ENCODE results near the gene SAMD11. TPM values are rescaled to one million over a fixed set of nuclear protein-coding genes. Genes with fewer than 3 reads are reported as not detected.

Gene SAMD11
- total and polyA plus RNA-seq, 2 donors (not counting 1 experiment from before 2014, with no cell fraction given) = not detected

DNA sequence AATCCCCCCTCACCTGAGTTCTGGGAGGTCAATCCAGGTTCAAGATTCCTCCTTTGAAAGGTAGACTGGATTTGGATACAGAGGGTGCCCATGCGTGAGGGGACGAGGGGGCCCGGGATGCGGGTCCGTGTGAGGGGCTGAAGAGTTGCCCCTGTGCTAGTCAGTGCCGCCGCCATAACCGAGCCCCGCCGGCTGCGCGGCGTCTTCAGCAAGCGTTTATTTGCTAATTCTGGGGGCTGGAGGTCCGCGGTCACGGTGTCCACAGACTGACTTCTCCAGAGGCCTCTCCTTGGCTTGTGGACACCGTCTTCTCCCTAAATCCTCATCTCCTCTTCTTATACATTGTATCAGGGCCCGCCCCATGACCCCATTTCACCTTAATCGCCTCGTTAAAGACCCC lies 20.9 kb upstream of the SAMD11 start:
- Histone ChIP-seq H3K79me2 (ENCODE audit: control insufficient read depth, insufficient read depth, low read length) (no peaks in the 10 kb centered on the region), H2AFZ (ENCODE audit: insufficient read depth, low read depth, low read length, poor library complexity, severe bottlenecking) (no peak overlapping the region), H3K27me3 (replicated peaks in 1 of 4; ENCODE audit: control extremely low read depth in 1 of 4, control insufficient read depth in 3 of 4, insufficient read depth in 4 of 4, low read length in 3 of 4) (peaks cover 0 to 58% (median 20%) of the 10 kb centered on the region in 4 experiments), H3K4me1 (ENCODE audit: control insufficient read depth in 2 of 2, insufficient read depth in 2 of 2, low read length in 2 of 2) (peaks cover 22 to 30% of the 10 kb centered on the region in 2 donors), H3K4me2 (replicated peaks; ENCODE audit: low read depth, low read length, poor library complexity, severe bottlenecking) (no peak overlapping the region), H3K36me3 (replicated peaks in 1 of 2; ENCODE audit: control extremely low read depth in 1 of 2, control insufficient read depth in 1 of 2, extremely low read depth in 1 of 2, insufficient read depth in 2 of 2, low read length in 1 of 2) (no peaks in the 10 kb centered on the region), H3K9me3 (ENCODE audit: control extremely low read depth in 1 of 3, control insufficient read depth in 2 of 3, insufficient read depth in 1 of 3, low read length in 2 of 3) (peaks cover 0 to 21% (median 0%) of the 10 kb centered on the region in 3 donors), H4K20me1 (ENCODE audit: control insufficient read depth, insufficient read depth, low read length, poor library complexity, severe bottlenecking) (no peaks in the 10 kb centered on the region), H3K9ac (ENCODE audit: low read length) (no peak overlapping the region), H3K27ac (ENCODE audit: low read length in 2 of 2) (no peak overlapping the region), H3K4me3 (ENCODE audit: control extremely low read depth in 1 of 5, extremely low read depth in 1 of 5, insufficient read depth in 1 of 5, low read depth in 2 of 5, low read length in 4 of 5) (no peak overlapping the region)
- TF ChIP-seq, protein P1, sequence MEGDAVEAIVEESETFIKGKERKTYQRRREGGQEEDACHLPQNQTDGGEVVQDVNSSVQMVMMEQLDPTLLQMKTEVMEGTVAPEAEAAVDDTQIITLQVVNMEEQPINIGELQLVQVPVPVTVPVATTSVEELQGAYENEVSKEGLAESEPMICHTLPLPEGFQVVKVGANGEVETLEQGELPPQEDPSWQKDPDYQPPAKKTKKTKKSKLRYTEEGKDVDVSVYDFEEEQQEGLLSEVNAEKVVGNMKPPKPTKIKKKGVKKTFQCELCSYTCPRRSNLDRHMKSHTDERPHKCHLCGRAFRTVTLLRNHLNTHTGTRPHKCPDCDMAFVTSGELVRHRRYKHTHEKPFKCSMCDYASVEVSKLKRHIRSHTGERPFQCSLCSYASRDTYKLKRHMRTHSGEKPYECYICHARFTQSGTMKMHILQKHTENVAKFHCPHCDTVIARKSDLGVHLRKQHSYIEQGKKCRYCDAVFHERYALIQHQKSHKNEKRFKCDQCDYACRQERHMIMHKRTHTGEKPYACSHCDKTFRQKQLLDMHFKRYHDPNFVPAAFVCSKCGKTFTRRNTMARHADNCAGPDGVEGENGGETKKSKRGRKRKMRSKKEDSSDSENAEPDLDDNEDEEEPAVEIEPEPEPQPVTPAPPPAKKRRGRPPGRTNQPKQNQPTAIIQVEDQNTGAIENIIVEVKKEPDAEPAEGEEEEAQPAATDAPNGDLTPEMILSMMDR (IDR thresholded peaks at IDR 0.05) = no peak
- no peak for TF ChIP-seq EZH2 (IDR thresholded peaks at IDR 0.05; ENCODE audit: borderline replicate concordance, insufficient read depth, low read depth, low read length, poor library complexity, severe bottlenecking)
- WGBS (ENCODE audit: insufficient coverage) = 95% methylated on average over 21 of the region's 21 CpGs
- Mint-ChIP-seq H3K4me1 (peaks cover 29% of the 10 kb centered on the region), H3K4me3 (peak overlapping the region; percentile 57), H3K9me3 (ENCODE audit: insufficient read depth) (no peaks in the 10 kb centered on the region), H3K27ac (no peak overlapping the region), H3K27me3 (peaks cover 52% of the 10 kb centered on the region)
- no peak for ATAC-seq (ENCODE audit: low read depth)
- no peak for DNase-seq
- POLR2A ChIA-PET = no interaction called here
- CTCF ChIA-PET = interaction anchor here (0.7 to 1.2 kb wide), 3 partner anchors 10 to 73 kb away, joined by 3 read pairs; no protein-coding TSS in a partner anchor
- intact Hi-C loops (cut with micrococcal nuclease) = no loop called here

DNA sequence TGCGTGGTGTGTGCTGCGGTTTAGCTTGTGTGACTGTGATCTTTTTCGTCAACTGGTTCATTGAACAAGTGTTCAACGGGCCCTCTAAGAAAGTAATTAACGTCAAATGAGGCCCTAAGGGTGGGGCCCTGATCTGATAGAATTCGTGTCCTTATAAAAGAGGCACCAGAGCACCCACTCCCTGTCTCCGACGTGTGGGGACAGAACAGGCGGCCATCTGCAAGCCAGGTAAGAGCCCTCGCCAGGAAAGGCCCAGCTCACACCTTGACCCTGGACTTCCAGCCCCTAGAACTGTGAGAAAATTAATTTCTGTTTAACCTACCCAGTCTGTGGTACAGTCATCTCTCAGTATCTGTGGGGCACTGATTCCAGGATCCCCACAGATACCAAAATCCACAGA lies 20.4 kb upstream of the SAMD11 start:
- peaks cover 0 to 57% (median 18%) of the 10 kb centered on the region in 4 experiments for H3K27me3 ChIP-seq (replicated peaks in 1 of 4; ENCODE audit: control extremely low read depth in 1 of 4, control insufficient read depth in 3 of 4, insufficient read depth in 4 of 4, low read length in 3 of 4)
- H3K27me3 Mint-ChIP-seq = peaks cover 47% of the 10 kb centered on the region
- no peak for TF ChIP-seq EZH2 (IDR thresholded peaks at IDR 0.05; ENCODE audit: borderline replicate concordance, insufficient read depth, low read depth, low read length, poor library complexity, severe bottlenecking)
- TF ChIP-seq, protein P1 (IDR thresholded peaks at IDR 0.05) = no peak

More for the DNA sequence above, 20.4 kb upstream of the SAMD11 start:
- H3K4me3 Mint-ChIP-seq = peak overlapping the region; percentile 57
- no peak overlapping the region for H3K27ac ChIP-seq (ENCODE audit: low read length in 2 of 2)
- no peak overlapping the region for H3K27ac Mint-ChIP-seq
- H3K36me3 ChIP-seq (replicated peaks in 1 of 2; ENCODE audit: control extremely low read depth in 1 of 2, control insufficient read depth in 1 of 2, extremely low read depth in 1 of 2, insufficient read depth in 2 of 2, low read length in 1 of 2) = no peaks in the 10 kb centered on the region
- no peaks in the 10 kb centered on the region for H3K9me3 Mint-ChIP-seq (ENCODE audit: insufficient read depth)
- ChIA-PET POLR2A (no interaction called here), CTCF (interaction anchor here (1.2 kb wide), 1 partner anchor 11 kb away, joined by 3 read pairs; no protein-coding TSS in a partner anchor)
- H3K79me2 ChIP-seq (ENCODE audit: control insufficient read depth, insufficient read depth, low read length) = no peaks in the 10 kb centered on the region
- H3K4me3 ChIP-seq (ENCODE audit: control extremely low read depth in 1 of 5, extremely low read depth in 1 of 5, insufficient read depth in 1 of 5, low read depth in 2 of 5, low read length in 4 of 5) = no peak overlapping the region
- WGBS (ENCODE audit: insufficient coverage) = 89% methylated on average over 10 of the region's 10 CpGs
- intact Hi-C loops (cut with micrococcal nuclease) = no loop called here
- DNase-seq = peak; percentile 16
- no peak for ATAC-seq (ENCODE audit: low read depth)
- H2AFZ ChIP-seq (ENCODE audit: insufficient read depth, low read depth, low read length, poor library complexity, severe bottlenecking) = no peak overlapping the region
- H3K9me3 ChIP-seq (ENCODE audit: control extremely low read depth in 1 of 3, control insufficient read depth in 2 of 3, insufficient read depth in 1 of 3, low read length in 2 of 3) = peaks cover 0 to 20% (median 0%) of the 10 kb centered on the region in 3 donors
- no peaks in the 10 kb centered on the region for H4K20me1 ChIP-seq (ENCODE audit: control insufficient read depth, insufficient read depth, low read length, poor library complexity, severe bottlenecking)
- no peak overlapping the region for H3K4me2 ChIP-seq (replicated peaks; ENCODE audit: low read depth, low read length, poor library complexity, severe bottlenecking)
- H3K4me1 ChIP-seq (ENCODE audit: control insufficient read depth in 2 of 2, insufficient read depth in 2 of 2, low read length in 2 of 2) = peaks cover 22 to 30% of the 10 kb centered on the region in 2 donors
- no peak overlapping the region for H3K9ac ChIP-seq (ENCODE audit: low read length)
- H3K4me1 Mint-ChIP-seq = peaks cover 26% of the 10 kb centered on the region
